Right atrium auricular region (tissue), 2 donors: ENCODE measurements around the gene PIM2. TPM values are rescaled to one million over a fixed set of nuclear protein-coding genes. Genes with fewer than 3 reads are reported as not detected.
"Not testable (repeated sequence)": the region's sequence is repeated elsewhere in the genome, so short reads cannot be mapped to it uniquely, and the experiment has no call there.

Source experiments
- DNase-seq: peaks from one replicate; pipeline ENCODE4 v3.0.0-alpha.2; 2019; ENCODE audit warnings: low spot score
- H3K27ac ChIP-seq, 2 donors: fragments of 200-600 bp; sonication (generic); 1 replicate in 1 of 2; 2 replicates in 1 of 2; pipeline ENCODE4 v1.5.1; 2016 to 2019
- H3K27me3 ChIP-seq, 2 donors: fragments of 200-600 bp; sonication (generic); one replicate each; pipeline versions ENCODE4 v1.5.1 to v1.6.0; 2017 to 2019
- H3K36me3 ChIP-seq: fragments of 200-600 bp; sonication (generic); one replicate; pipeline ENCODE4 v1.5.1; 2016
- H3K4me1 ChIP-seq, 2 donors: fragments of 200-600 bp; sonication (generic); one replicate each; pipeline versions ENCODE4 v1.5.1 to v1.6.0; 2017 to 2019
- H3K4me3 ChIP-seq, 2 donors: fragments of 200-600 bp; sonication (generic); 1 replicate in 1 of 2; 2 replicates in 1 of 2; pipeline ENCODE4 v1.5.1; 2017 to 2019; ENCODE audit warnings: mild to moderate bottlenecking in 1 of 2, moderate library complexity in 1 of 2
- H3K9me3 ChIP-seq, 2 donors: fragments of 200-600 bp; sonication (generic); one replicate each; pipeline ENCODE4 v1.5.1; 2019
- total RNA-seq, 2 donors: library from RNA; depleted of rRNA; stranded (reverse); fragments of >200 nt; gene quantifications; one replicate each; pipeline ENCODE4 v1.1.0, GENCODE V29; 2016
- TF ChIP-seq, protein P1 (sequence below), 2 donors: fragments of 200-600 bp; sonication (generic); IDR thresholded peaks; one replicate each; pipeline ENCODE4 v1.5.1; 2019; ENCODE audit warnings: antibody characterized with exemption in 2 of 2

PIM2 gene
- total RNA-seq, 2 donors from 2014 or later, result 5.4 to 9.1 TPM

DNA sequence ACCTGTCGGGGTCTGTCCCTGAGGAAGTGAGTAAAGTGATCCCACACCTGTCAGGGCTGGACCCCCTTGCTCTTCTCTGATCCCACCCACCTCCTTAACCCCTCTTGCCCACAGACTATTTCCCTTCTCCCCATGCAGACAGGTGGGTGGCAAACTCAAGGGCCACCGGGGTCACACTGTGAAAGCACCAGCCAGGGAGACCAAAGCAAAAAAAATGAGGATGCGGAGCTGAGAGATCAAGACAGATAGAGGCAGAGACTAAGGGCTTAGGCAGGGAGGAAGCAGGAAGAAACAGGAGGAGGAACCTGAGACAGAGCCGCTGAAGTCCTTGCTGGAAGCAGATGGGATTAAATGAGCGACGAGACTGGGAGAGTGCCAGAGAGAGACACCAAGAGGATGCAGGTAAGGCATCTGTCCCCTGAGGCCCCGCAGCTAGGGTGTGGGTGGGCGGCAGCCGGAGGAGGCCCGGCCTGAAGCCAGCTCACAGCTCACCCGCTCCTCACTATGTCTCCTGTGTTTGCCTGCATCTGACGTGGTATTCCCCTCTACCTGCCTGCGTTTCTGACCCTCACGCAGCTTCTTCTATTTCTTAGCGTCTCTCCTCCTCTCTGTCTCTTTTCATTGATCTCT is 28.4 kb downstream of the PIM2 start:
- Histone ChIP-seq H3K36me3 (no peaks in the 10 kb centered on the region), H3K27ac (peak overlapping the region; percentile 69 to 72), H3K27me3 (no peaks in the 10 kb centered on the region), H3K9me3 (no peaks in the 10 kb centered on the region), H3K4me1 (no peaks in the 10 kb centered on the region), H3K4me3 (peak overlapping the region; percentile 56 to 66)
- DNase-seq, result no peak
- TF ChIP-seq, protein P1, sequence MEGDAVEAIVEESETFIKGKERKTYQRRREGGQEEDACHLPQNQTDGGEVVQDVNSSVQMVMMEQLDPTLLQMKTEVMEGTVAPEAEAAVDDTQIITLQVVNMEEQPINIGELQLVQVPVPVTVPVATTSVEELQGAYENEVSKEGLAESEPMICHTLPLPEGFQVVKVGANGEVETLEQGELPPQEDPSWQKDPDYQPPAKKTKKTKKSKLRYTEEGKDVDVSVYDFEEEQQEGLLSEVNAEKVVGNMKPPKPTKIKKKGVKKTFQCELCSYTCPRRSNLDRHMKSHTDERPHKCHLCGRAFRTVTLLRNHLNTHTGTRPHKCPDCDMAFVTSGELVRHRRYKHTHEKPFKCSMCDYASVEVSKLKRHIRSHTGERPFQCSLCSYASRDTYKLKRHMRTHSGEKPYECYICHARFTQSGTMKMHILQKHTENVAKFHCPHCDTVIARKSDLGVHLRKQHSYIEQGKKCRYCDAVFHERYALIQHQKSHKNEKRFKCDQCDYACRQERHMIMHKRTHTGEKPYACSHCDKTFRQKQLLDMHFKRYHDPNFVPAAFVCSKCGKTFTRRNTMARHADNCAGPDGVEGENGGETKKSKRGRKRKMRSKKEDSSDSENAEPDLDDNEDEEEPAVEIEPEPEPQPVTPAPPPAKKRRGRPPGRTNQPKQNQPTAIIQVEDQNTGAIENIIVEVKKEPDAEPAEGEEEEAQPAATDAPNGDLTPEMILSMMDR (IDR thresholded peaks at IDR 0.05), result no peak

DNA sequence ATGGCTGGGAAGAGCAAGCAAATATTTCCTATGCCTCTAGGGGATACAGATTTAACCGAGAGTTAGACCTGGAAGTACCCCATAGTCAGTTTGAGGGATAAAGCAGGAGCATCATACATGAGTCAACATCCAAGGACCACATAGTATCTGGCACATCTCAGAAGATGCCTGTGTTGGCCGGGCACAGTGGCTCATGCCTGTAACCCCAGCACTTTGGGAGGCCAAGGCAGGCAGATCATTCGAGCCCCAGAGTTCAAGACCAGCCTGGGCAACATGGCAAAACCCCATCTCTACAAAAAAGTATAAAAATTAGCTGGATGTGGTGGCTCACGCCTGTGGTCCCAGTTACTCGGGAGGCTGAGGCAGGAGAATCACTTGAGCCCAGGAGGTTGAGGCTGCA is 32.2 kb downstream of the PIM2 start:
- H3K36me3 ChIP-seq, H3K4me3 ChIP-seq, H3K27ac ChIP-seq, DNase-seq, H3K4me1 ChIP-seq, H3K27me3 ChIP-seq, H3K9me3 ChIP-seq: not testable (repeated sequence)

DNA sequence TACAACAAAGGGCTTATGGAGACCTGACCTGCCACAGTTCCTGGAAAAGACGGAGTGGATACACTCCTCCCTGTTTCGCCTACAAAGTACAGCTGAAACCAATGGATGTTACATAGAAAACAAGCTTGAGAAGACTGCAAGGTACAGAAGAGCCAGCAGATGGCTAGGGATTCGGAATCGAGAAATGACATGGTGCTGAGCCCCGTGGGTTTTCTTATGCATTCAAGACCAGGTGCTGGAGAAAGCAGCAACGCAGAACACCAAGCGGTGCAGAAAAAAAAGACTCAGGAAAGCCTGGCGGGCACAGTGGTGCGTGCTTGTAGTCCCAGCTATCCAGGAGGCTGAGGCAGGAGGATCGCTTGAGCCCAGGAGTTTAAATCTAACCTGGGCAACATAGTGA is 35.1 kb downstream of the PIM2 start:
- TF ChIP-seq, protein P1 (IDR thresholded peaks at IDR 0.05), result no peak

DNA sequence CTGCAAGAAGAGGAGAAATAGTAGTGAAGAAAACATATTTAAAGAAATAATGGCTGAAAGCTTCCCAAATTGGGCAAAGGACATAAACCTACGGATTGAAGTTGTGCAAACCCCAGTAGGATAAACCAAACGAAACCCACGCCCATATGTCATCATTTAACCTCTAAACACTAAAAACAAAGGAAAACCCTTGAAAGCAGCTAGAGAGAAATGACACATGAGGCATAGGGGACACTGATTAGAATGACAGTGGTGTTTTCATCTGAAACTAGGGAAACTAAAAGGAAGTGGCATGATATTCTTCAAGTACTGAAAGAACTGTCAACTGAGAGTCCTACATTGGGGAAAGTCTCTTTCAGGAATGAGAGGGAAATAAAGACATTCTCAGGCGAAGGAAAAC is 41.9 kb downstream of the PIM2 start:
- DNase-seq, H3K36me3 ChIP-seq, H3K27me3 ChIP-seq, H3K4me1 ChIP-seq, H3K27ac ChIP-seq, H3K9me3 ChIP-seq, H3K4me3 ChIP-seq: not testable (repeated sequence)

More for the DNA sequence above, 35.1 kb downstream of the PIM2 start:
- Histone ChIP-seq H3K4me3 (no peak overlapping the region), H3K27me3 (no peaks in the 10 kb centered on the region), H3K9me3 (no peaks in the 10 kb centered on the region), H3K4me1 (no peaks in the 10 kb centered on the region), H3K36me3 (no peaks in the 10 kb centered on the region), H3K27ac (no peak overlapping the region)
- DNase-seq, result no peak

DNA sequence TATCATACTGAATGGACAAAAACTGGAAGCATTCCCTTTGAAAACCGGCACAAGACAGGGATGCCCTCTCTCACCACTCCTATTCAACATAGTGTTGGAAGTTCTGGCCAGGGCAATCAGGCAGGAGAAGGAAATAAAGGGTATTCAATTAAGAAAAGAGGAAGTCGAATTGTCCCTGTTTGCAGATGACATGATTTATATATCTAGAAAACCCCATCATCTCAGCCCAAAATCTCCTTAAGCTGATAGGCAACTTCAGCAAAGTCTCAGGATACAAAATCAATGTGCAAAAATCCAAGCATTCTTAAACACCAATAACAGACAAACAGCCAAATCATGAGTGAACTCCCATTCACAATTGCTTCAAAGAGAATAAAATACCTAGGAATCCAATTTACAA is 46.8 kb downstream of the PIM2 start:
- not testable (repeated sequence) for H3K27ac ChIP-seq, DNase-seq, H3K9me3 ChIP-seq, H3K36me3 ChIP-seq, H3K27me3 ChIP-seq, H3K4me1 ChIP-seq, H3K4me3 ChIP-seq

DNA sequence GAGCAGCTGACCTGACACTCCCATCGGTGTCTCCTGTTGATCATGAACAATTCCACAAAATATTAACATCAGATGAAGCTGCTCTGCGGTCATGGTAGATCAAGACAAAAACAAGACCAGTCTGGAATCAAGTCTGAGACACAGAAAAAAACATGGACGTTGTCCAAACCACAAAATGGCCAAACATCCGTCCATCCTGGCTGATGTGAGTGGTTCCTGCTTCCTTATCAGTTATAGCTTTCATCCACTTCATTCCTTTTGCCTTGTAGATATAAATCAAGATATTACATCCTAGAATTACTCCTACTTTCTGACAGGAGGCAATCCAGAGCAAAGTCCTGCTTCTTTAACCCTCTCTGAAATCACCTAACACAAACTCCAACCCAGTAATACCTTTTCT is 54.6 kb downstream of the PIM2 start:
- TF ChIP-seq, protein P1 (IDR thresholded peaks at IDR 0.05), result no peak
- Histone ChIP-seq H3K9me3 (no peaks in the 10 kb centered on the region), H3K27me3 (no peaks in the 10 kb centered on the region)

More for the DNA sequence above, 54.6 kb downstream of the PIM2 start:
- DNase-seq, result no peak
- Histone ChIP-seq H3K4me3 (no peak overlapping the region), H3K4me1 (no peaks in the 10 kb centered on the region), H3K36me3 (no peaks in the 10 kb centered on the region), H3K27ac (no peak overlapping the region)

Other genes starting within 250 kb of the PIM2 start
- gene WAS, start 235.2 kb downstream of the PIM2 start, total RNA-seq, result 1 to 10 TPM; 3.0 to 4.5 TPM
- 1 to 10 TPM; 3.8 to 8.0 TPM for gene SUV39H1, start 222.3 kb downstream of the PIM2 start, total RNA-seq
- gene GLOD5, start 157.3 kb downstream of the PIM2 start, total RNA-seq, result not detected
- gene GATA1, start 132.4 kb downstream of the PIM2 start, total RNA-seq, result under 1 TPM in 1 of 2 donors, not detected in 1; 0.20 TPM
- gene HDAC6, start 117.0 kb downstream of the PIM2 start, total RNA-seq, result 10 to 100 TPM; 27.1 to 30.4 TPM
- not detected for gene ERAS, start 92.5 kb downstream of the PIM2 start, total RNA-seq
- 10 to 100 TPM in 1 of 2 donors, 1 to 10 TPM in 1; 4.3 to 12.5 TPM for gene PCSK1N, start 83.4 kb downstream of the PIM2 start, total RNA-seq
- 10 to 100 TPM; 49.2 to 56.5 TPM for gene TIMM17B, start 21.3 kb downstream of the PIM2 start, total RNA-seq
- gene PQBP1, start 21.1 kb downstream of the PIM2 start, total RNA-seq, result 10 to 100 TPM; 44.4 to 66.7 TPM
- 10 to 100 TPM; 16.8 to 18.8 TPM for gene SLC35A2, start 7.4 kb downstream of the PIM2 start, total RNA-seq
- 10 to 100 TPM; 15.4 to 23.9 TPM for gene OTUD5, start 38.6 kb upstream of the PIM2 start, total RNA-seq
- gene KCND1, start 52.8 kb upstream of the PIM2 start, total RNA-seq, result 1 to 10 TPM; 1.3 to 1.5 TPM
- 10 to 100 TPM in 1 of 2 donors, 1 to 10 TPM in 1; 9.6 to 16.0 TPM for gene GRIPAP1, start 83.2 kb upstream of the PIM2 start, total RNA-seq
- 10 to 100 TPM; 25.8 to 60.3 TPM for gene TFE3, start 124.3 kb upstream of the PIM2 start, total RNA-seq
- gene CCDC120, start 140.0 kb upstream of the PIM2 start, total RNA-seq, result 1 to 10 TPM; 1.3 to 2.2 TPM
- 10 to 100 TPM; 11.5 to 29.7 TPM for gene PRAF2, start 155.0 kb upstream of the PIM2 start, total RNA-seq
- 100 to 1,000 TPM in 1 of 2 donors, 10 to 100 TPM in 1; 78.3 to 117 TPM for gene WDR45, start 160.9 kb upstream of the PIM2 start, total RNA-seq
- 10 to 100 TPM; 17.7 to 26.1 TPM for gene GPKOW, start 204.7 kb upstream of the PIM2 start, total RNA-seq
- gene MAGIX, start 243.7 kb upstream of the PIM2 start, total RNA-seq, result 10 to 100 TPM; 18.9 to 23.4 TPM